H1 (cell line): Measurements from ENCODE around the gene SFXN1.

Experiments
- CHD1 ChIP-seq: IDR thresholded peaks from 2 replicates; pipeline ENCODE4 v1.6.1; 2012; ENCODE audit warnings: low read depth, low read length, improper control_type of control experiment
- CTCF ChIP-seq, 3 experiments: IDR thresholded peaks; 1 replicate in 2 of 3; 2 replicates in 1 of 3; pipeline versions ENCODE4 v1.5.1 to v1.6.1; 2011; ENCODE audit warnings: low read length in 3 of 3, mild to moderate bottlenecking in 3 of 3, inconsistent platforms in 2 of 3, low read depth in 1 of 3, moderate library complexity in 1 of 3; ENCODE audit not compliant: insufficient read depth in 1 of 3; ENCODE audit errors: control extremely low read depth in 1 of 3
- KDM5A ChIP-seq: fragments of 200-600 bp; IDR thresholded peaks from 2 replicates; pipeline ENCODE4 v1.7.1; 2012; ENCODE audit warnings: mild to moderate bottlenecking, low read length, inconsistent platforms, mixed read lengths
- POLR2A ChIP-seq, 2 experiments: IDR thresholded peaks; 1 replicate in 1 of 2; 2 replicates in 1 of 2; pipeline ENCODE4 v1.6.1; 2011; ENCODE audit warnings: low read depth in 2 of 2, low read length in 2 of 2, mild to moderate bottlenecking in 2 of 2; ENCODE audit errors: control extremely low read depth in 1 of 2

- TF ChIP-seq POLR2A (IDR thresholded peaks at IDR 0.05; ENCODE audit: control extremely low read depth in 1 of 2, low read depth in 2 of 2, low read length in 2 of 2), result no peak
- TF ChIP-seq CTCF (IDR thresholded peaks at IDR 0.05; ENCODE audit: control extremely low read depth in 1 of 3, insufficient read depth in 1 of 3, low read depth in 1 of 3, low read length in 3 of 3), result no peak
- no peak for TF ChIP-seq CHD1
- TF ChIP-seq KDM5A, result no peak
These were observed 98.2 kb downstream of the SFXN1 start for GRCh38 chr5:175576591-175576990.
